ENCODE measurements around the gene KCTD12.
A peak's percentile ranks its signal among the peaks of the same experiment; 100 is the strongest.

KCTD12 gene

GRCh38 chr13:76879203-76879882 lies 6.9 kb downstream of the KCTD12 start:
- peaks cover 4% of the 10 kb centered on the region; the same call in 1 of the 2 replicates for H3K36me3 ChIP-seq (ENCODE audit: low read depth)
- no peaks in the 10 kb centered on the region for H3K9me3 ChIP-seq (ENCODE audit: severe bottlenecking)
- peak; percentile 91 for ATAC-seq (ENCODE audit: low read depth)
- no peaks in the 10 kb centered on the region for H3K27me3 ChIP-seq (ENCODE audit: insufficient read depth, poor library complexity, severe bottlenecking)
- no peak overlapping the region for H3K4me3 ChIP-seq (ENCODE audit: severe bottlenecking)
- peak overlapping the region; percentile 78 for H3K27ac ChIP-seq (ENCODE audit: poor library complexity, severe bottlenecking)
- no peak for DNase-seq (ENCODE audit: low spot score)
- H3K4me1 ChIP-seq (ENCODE audit: insufficient read depth, poor library complexity, severe bottlenecking) = peaks cover 37% of the 10 kb centered on the region
- TF ChIP-seq, protein P1, sequence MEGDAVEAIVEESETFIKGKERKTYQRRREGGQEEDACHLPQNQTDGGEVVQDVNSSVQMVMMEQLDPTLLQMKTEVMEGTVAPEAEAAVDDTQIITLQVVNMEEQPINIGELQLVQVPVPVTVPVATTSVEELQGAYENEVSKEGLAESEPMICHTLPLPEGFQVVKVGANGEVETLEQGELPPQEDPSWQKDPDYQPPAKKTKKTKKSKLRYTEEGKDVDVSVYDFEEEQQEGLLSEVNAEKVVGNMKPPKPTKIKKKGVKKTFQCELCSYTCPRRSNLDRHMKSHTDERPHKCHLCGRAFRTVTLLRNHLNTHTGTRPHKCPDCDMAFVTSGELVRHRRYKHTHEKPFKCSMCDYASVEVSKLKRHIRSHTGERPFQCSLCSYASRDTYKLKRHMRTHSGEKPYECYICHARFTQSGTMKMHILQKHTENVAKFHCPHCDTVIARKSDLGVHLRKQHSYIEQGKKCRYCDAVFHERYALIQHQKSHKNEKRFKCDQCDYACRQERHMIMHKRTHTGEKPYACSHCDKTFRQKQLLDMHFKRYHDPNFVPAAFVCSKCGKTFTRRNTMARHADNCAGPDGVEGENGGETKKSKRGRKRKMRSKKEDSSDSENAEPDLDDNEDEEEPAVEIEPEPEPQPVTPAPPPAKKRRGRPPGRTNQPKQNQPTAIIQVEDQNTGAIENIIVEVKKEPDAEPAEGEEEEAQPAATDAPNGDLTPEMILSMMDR (IDR thresholded peaks at IDR 0.05; ENCODE audit: poor library complexity, severe bottlenecking) = no peak

GRCh38 chr13:76878043-76878442 lies 8.2 kb downstream of the KCTD12 start:
- Histone ChIP-seq H3K4me3 (ENCODE audit: severe bottlenecking) (no peak overlapping the region), H3K36me3 (ENCODE audit: low read depth) (peaks cover 4% of the 10 kb centered on the region; the same call in 1 of the 2 replicates)

GRCh38 chr13:76875271-76875815 lies 10.9 kb downstream of the KCTD12 start:
- H3K27me3 ChIP-seq (ENCODE audit: insufficient read depth, poor library complexity, severe bottlenecking) = no peaks in the 10 kb centered on the region
- H3K36me3 ChIP-seq (ENCODE audit: low read depth) = no peaks in the 10 kb centered on the region
- TF ChIP-seq, protein P1 (IDR thresholded peaks at IDR 0.05; ENCODE audit: poor library complexity, severe bottlenecking) = no peak
- no peak overlapping the region for H3K4me3 ChIP-seq (ENCODE audit: severe bottlenecking)
- no peak for ATAC-seq (ENCODE audit: low read depth)
- peaks cover 21% of the 10 kb centered on the region for H3K4me1 ChIP-seq (ENCODE audit: insufficient read depth, poor library complexity, severe bottlenecking)
- no peak for DNase-seq (ENCODE audit: low spot score)
- no peaks in the 10 kb centered on the region for H3K9me3 ChIP-seq (ENCODE audit: severe bottlenecking)
- no peak overlapping the region for H3K27ac ChIP-seq (ENCODE audit: poor library complexity, severe bottlenecking)

More at GRCh38 chr13:76878043-76878442, 8.2 kb downstream of the KCTD12 start:
- no peak for DNase-seq (ENCODE audit: low spot score)
- peaks cover 34% of the 10 kb centered on the region for H3K4me1 ChIP-seq (ENCODE audit: insufficient read depth, poor library complexity, severe bottlenecking)
- ATAC-seq (ENCODE audit: low read depth) = no peak
- no peaks in the 10 kb centered on the region for H3K9me3 ChIP-seq (ENCODE audit: severe bottlenecking)
- no peak overlapping the region for H3K27ac ChIP-seq (ENCODE audit: poor library complexity, severe bottlenecking)
- TF ChIP-seq, protein P1 (IDR thresholded peaks at IDR 0.05; ENCODE audit: poor library complexity, severe bottlenecking) = no peak
- H3K27me3 ChIP-seq (ENCODE audit: insufficient read depth, poor library complexity, severe bottlenecking) = no peaks in the 10 kb centered on the region

DNA sequence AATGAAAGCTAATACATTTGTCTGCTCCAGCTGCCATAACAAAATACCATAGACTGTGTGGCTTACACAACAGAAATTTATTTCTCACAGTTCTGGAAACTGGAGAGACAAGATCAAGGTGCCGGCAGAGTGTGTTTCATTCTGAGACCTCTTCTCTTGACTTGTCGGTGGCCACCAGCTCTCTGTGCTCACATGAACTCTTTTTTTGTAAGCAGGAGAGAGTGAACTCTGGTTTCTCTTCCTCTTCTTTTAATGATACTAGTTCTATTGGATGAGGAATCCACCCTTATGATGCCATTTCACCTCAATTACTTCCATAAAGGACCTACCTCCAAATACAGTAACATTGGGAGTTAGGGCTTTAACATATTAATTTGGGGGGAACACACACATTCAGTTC lies 11.7 kb downstream of the KCTD12 start:
- DNase-seq (ENCODE audit: low spot score) = no peak
- TF ChIP-seq, protein P1 (IDR thresholded peaks at IDR 0.05; ENCODE audit: poor library complexity, severe bottlenecking) = no peak
- no peak overlapping the region for H3K4me3 ChIP-seq (ENCODE audit: severe bottlenecking)
- H3K9me3 ChIP-seq (ENCODE audit: severe bottlenecking) = no peaks in the 10 kb centered on the region
- H3K4me1 ChIP-seq (ENCODE audit: insufficient read depth, poor library complexity, severe bottlenecking) = peaks cover 12% of the 10 kb centered on the region
- no peak overlapping the region for H3K27ac ChIP-seq (ENCODE audit: poor library complexity, severe bottlenecking)
- ATAC-seq (ENCODE audit: low read depth) = no peak
- H3K27me3 ChIP-seq (ENCODE audit: insufficient read depth, poor library complexity, severe bottlenecking) = no peaks in the 10 kb centered on the region
- no peaks in the 10 kb centered on the region for H3K36me3 ChIP-seq (ENCODE audit: low read depth)

GRCh38 chr13:76873445-76873844 lies 12.8 kb downstream of the KCTD12 start:
- H3K36me3 ChIP-seq (ENCODE audit: low read depth) = no peaks in the 10 kb centered on the region
- H3K27me3 ChIP-seq (ENCODE audit: insufficient read depth, poor library complexity, severe bottlenecking) = no peaks in the 10 kb centered on the region
- H3K4me3 ChIP-seq (ENCODE audit: severe bottlenecking) = no peak overlapping the region
- TF ChIP-seq, protein P1 (IDR thresholded peaks at IDR 0.05; ENCODE audit: poor library complexity, severe bottlenecking) = no peak
- no peaks in the 10 kb centered on the region for H3K9me3 ChIP-seq (ENCODE audit: severe bottlenecking)
- peaks cover 7% of the 10 kb centered on the region for H3K4me1 ChIP-seq (ENCODE audit: insufficient read depth, poor library complexity, severe bottlenecking)
- no peak for ATAC-seq (ENCODE audit: low read depth)
- DNase-seq (ENCODE audit: low spot score) = no peak
- H3K27ac ChIP-seq (ENCODE audit: poor library complexity, severe bottlenecking) = no peak overlapping the region
